Spinal cord (tissue), 10 donors: ENCODE results near the gene NBDY. TPM values are rescaled to one million over a fixed set of nuclear protein-coding genes. Genes with fewer than 3 reads are reported as not detected.
"Not testable (repeated sequence)": the region's sequence is repeated elsewhere in the genome, so short reads cannot be mapped to it uniquely, and the experiment has no call there.

Source experiments
- DNase-seq, 6 donors: peaks; one replicate each; pipeline versions ENCODE4 v3.0.0 to v3.0.0-alpha.2; 2013 to 2015; ENCODE audit warnings: low spot score in 6 of 6, low read depth in 4 of 6
- H3K27ac ChIP-seq: one replicate; pipeline ENCODE4 v1.5.1; 2013; ENCODE audit warnings: low read depth, low read length, control low read depth
- H3K27me3 ChIP-seq: one replicate; pipeline ENCODE4 v1.6.1; 2013; ENCODE audit warnings: low read length; ENCODE audit not compliant: control insufficient read depth, insufficient read depth
- H3K36me3 ChIP-seq: one replicate; pipeline ENCODE4 v1.6.1; 2013; ENCODE audit warnings: low read length; ENCODE audit not compliant: control insufficient read depth, insufficient read depth
- H3K4me1 ChIP-seq: one replicate; pipeline ENCODE4 v1.6.1; 2013; ENCODE audit warnings: low read length; ENCODE audit not compliant: control insufficient read depth, insufficient read depth
- H3K4me3 ChIP-seq: one replicate; pipeline ENCODE4 v1.5.1; 2013; ENCODE audit warnings: low read depth, low read length, control low read depth
- H3K9me3 ChIP-seq: one replicate; pipeline ENCODE4 v1.6.1; 2013; ENCODE audit warnings: low read length; ENCODE audit not compliant: control insufficient read depth, insufficient read depth
- WGBS: methylation state at CpG from one replicate; pipeline ENCODE4 v1.1.5; 2013; ENCODE audit warnings: missing lambda C conversion rate; ENCODE audit not compliant: insufficient coverage; 5-methylcytosine and 5-hydroxymethylcytosine counted together
- polyA plus RNA-seq, 2 donors: library from polyadenylated mRNA; unstranded; fragments of 120-200 nt; gene quantifications; one replicate each; pipeline ENCODE4 v1.2.1, GENCODE V29; 2013; ENCODE audit not compliant: insufficient read length in 2 of 2
- total RNA-seq, 2 donors: library from RNA; depleted of rRNA in 1 of 2; stranded (reverse); fragments of 120-200 nt in 1 of 2; fragments of >200 nt in 1 of 2; gene quantifications; one replicate each; pipeline versions ENCODE4 v1.2.3 to v1.2.4, GENCODE V29; 2013 to 2014
- donor health status: healthy.

NBDY gene
- total and polyA plus RNA-seq, 4 donors = 13.2 to 109 (median 62.1) TPM

DNA sequence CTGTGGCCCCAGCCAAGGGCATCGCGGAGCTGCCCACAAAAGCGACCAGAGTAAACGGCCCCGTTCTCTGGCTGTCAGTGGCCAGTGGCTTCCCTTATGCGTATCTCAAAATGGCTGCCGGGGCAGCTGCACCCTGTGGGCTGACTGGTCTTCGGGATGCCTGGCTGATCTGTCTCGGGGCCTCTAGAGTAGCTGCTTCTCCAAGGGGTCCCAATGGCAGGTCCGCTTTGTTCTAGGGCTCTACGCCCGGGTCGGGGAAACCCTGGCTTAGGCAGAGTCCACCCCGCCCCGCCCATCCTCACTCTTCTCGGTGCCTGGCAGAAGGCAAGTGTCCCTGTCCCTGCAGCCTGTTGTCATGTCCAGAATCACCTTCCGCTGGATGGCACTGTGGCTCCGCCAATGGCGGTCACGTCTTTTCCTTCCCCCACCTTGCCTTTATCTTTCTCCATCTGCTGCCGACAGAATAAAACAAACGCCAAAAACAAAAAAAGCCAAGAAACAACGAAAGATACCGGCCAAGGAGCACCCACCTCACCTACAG lies 39.1 kb downstream of the NBDY start:
- Histone ChIP-seq H3K4me1 (peaks cover 34% of the 10 kb centered on the region), H3K36me3 (peaks cover 11% of the 10 kb centered on the region)
- H3K27me3 ChIP-seq, DNase-seq, H3K9me3 ChIP-seq, H3K27ac ChIP-seq, H3K4me3 ChIP-seq: not testable (repeated sequence)
- no CpG with 5 or more reads among the region's 24 CpGs for WGBS

DNA sequence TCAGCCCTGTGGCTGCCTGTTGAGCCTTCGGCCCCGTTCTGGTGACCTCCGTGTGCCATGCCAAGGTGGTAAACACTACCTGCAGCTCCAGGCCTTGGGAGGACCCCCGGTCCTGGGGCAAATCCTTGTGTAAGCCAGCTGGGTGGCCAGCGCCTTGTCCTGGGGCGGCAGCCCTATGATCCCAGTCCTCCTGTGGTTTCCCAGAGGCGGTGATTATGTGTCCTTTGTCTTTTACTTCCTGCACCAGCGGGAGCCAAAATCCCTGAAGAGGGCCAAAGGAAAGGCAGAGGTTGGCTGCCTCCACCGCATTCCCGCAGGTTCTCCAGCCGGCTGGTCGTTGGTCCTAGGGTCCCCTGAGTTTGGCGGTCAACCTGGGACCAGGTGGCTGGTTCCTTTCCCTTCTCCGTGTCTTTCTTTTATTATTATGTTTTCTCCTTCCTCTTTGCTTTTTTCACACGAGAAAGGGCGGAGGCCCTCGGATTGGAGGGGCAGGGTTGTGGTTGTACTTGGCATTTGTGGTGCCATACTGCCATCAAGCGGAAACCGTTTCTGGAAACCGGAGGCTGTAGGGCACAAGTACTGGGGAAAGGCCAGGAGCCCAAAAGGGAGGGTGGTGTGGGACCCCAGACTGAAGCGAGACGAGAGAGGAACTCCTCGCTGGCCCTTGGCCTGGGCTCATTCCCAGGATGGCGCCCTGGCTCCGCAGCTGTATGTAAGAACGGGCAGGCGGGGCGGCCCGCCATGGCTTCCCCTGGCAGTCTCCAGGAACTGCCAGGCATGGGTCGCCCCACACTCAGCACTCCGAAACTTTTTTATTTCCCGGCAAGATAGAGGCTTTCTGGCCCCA lies 43.9 kb downstream of the NBDY start:
- WGBS = no CpG with 5 or more reads among the region's 32 CpGs
- not testable (repeated sequence) for DNase-seq

DNA sequence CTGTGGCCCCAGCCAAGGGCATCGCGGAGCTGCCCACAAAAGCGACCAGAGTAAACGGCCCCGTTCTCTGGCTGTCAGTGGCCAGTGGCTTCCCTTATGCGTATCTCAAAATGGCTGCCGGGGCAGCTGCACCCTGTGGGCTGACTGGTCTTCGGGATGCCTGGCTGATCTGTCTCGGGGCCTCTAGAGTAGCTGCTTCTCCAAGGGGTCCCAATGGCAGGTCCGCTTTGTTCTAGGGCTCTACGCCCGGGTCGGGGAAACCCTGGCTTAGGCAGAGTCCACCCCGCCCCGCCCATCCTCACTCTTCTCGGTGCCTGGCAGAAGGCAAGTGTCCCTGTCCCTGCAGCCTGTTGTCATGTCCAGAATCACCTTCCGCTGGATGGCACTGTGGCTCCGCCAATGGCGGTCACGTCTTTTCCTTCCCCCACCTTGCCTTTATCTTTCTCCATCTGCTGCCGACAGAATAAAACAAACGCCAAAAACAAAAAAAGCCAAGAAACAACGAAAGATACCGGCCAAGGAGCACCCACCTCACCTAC lies 44.5 kb downstream of the NBDY start:
- not testable (repeated sequence) for H3K27me3 ChIP-seq, H3K27ac ChIP-seq, H3K9me3 ChIP-seq, DNase-seq, H3K36me3 ChIP-seq, H3K4me3 ChIP-seq, H3K4me1 ChIP-seq
- no CpG with 5 or more reads among the region's 24 CpGs for WGBS

More for the DNA sequence above, 43.9 kb downstream of the NBDY start:
- H3K36me3 ChIP-seq, H3K27me3 ChIP-seq, H3K27ac ChIP-seq, H3K4me3 ChIP-seq, H3K9me3 ChIP-seq, H3K4me1 ChIP-seq: not testable (repeated sequence)

DNA sequence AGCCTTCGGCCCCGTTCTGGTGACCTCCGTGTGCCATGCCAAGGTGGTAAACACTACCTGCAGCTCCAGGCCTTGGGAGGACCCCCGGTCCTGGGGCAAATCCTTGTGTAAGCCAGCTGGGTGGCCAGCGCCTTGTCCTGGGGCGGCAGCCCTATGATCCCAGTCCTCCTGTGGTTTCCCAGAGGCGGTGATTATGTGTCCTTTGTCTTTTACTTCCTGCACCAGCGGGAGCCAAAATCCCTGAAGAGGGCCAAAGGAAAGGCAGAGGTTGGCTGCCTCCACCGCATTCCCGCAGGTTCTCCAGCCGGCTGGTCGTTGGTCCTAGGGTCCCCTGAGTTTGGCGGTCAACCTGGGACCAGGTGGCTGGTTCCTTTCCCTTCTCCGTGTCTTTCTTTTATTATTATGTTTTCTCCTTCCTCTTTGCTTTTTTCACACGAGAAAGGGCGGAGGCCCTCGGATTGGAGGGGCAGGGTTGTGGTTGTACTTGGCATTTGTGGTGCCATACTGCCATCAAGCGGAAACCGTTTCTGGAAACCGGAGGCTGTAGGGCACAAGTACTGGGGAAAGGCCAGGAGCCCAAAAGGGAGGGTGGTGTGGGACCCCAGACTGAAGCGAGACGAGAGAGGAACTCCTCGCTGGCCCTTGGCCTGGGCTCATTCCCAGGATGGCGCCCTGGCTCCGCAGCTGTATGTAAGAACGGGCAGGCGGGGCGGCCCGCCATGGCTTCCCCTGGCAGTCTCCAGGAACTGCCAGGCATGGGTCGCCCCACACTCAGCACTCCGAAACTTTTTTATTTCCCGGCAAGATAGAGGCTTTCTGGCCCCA lies 49.3 kb downstream of the NBDY start:
- H3K27ac ChIP-seq, H3K36me3 ChIP-seq, DNase-seq, H3K4me3 ChIP-seq, H3K27me3 ChIP-seq, H3K4me1 ChIP-seq, H3K9me3 ChIP-seq: not testable (repeated sequence)
- no CpG with 5 or more reads among the region's 32 CpGs for WGBS

DNA sequence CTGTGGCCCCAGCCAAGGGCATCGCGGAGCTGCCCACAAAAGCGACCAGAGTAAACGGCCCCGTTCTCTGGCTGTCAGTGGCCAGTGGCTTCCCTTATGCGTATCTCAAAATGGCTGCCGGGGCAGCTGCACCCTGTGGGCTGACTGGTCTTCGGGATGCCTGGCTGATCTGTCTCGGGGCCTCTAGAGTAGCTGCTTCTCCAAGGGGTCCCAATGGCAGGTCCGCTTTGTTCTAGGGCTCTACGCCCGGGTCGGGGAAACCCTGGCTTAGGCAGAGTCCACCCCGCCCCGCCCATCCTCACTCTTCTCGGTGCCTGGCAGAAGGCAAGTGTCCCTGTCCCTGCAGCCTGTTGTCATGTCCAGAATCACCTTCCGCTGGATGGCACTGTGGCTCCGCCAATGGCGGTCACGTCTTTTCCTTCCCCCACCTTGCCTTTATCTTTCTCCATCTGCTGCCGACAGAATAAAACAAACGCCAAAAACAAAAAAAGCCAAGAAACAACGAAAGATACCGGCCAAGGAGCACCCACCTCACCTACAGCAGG lies 50.0 kb downstream of the NBDY start:
- not testable (repeated sequence) for H3K36me3 ChIP-seq, H3K27me3 ChIP-seq, H3K4me1 ChIP-seq, H3K4me3 ChIP-seq, DNase-seq, H3K27ac ChIP-seq, H3K9me3 ChIP-seq
- no CpG with 5 or more reads among the region's 24 CpGs for WGBS

DNA sequence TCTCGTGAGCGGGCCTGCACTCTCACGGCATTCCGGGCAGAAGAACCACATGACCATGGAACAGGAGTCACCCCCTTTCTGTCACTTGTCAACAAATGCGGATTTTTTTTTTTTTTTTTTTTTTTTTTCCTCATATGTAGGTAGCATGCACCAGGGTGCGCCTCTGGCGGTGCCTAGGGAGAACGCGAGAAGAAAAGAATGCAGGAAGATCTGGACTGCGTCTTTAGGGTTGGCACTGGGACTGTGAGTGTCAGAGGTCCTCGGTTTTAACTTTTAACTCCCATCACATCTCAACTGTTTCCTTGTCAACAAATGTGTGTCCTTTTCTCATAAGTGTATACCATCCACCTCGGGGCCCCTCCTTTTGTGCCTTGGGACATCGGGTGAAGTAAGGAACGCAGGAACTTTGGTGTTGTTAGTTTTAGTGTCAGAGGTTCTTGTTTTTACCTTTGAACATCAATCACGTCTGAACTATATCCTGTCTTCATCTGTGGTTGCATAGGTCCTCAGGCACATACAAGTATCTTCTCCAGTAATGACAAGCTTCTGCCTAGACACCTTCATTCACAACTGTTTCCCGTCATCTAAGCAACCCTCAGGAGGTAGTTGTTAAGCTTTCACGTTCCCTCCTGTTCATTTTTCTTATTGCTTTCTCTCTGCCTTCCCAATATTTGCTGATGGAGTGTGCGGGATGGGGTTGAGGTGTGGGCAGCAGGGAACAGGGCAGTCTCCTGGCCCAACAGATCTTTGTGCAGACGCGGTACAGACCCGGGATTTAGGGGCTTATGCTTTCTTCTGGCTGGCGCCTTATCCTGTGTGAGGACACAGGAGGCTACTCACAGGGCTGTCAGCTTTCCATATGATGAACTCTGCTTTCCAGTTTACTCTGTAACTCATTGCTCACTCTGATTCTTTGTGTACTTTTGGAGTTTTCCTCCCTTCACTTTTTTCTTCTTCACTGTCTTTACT lies 51.9 kb downstream of the NBDY start:
- H3K4me1 ChIP-seq = peaks cover 11% of the 10 kb centered on the region
- not testable (repeated sequence) for H3K4me3 ChIP-seq, H3K36me3 ChIP-seq, H3K27ac ChIP-seq, H3K9me3 ChIP-seq, DNase-seq, H3K27me3 ChIP-seq
- 90% methylated on average over 5 of the region's 22 CpGs for WGBS

DNA sequence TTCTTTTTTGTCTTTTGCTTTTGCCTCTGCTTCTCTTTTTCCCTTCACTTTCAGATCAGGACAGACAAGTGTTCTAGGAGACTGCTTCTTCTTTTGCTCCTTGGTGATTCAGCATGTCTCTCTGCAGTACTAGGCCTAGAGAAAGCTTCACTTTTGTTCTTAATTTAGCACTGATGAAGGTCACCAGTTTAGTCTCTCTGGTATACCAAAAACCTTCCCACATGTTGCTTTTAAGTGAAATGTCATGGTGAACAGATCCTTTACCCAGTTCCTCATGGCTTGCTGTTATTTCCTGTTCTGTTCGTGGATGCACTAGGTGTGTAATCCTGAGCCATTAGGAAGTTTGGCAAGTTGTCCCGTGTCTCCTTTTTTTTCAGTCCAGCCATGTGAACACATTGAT lies 53.3 kb downstream of the NBDY start:
- H3K4me3 ChIP-seq = no peak overlapping the region
- H3K27ac ChIP-seq = no peak overlapping the region
- H3K4me1 ChIP-seq = peaks cover 11% of the 10 kb centered on the region
- DNase-seq = no peak
- H3K9me3 ChIP-seq = no peaks in the 10 kb centered on the region
- WGBS = 77% methylated on average over 2 of the region's 2 CpGs
- no peaks in the 10 kb centered on the region for H3K27me3 ChIP-seq
- H3K36me3 ChIP-seq = peaks cover 8% of the 10 kb centered on the region

DNA sequence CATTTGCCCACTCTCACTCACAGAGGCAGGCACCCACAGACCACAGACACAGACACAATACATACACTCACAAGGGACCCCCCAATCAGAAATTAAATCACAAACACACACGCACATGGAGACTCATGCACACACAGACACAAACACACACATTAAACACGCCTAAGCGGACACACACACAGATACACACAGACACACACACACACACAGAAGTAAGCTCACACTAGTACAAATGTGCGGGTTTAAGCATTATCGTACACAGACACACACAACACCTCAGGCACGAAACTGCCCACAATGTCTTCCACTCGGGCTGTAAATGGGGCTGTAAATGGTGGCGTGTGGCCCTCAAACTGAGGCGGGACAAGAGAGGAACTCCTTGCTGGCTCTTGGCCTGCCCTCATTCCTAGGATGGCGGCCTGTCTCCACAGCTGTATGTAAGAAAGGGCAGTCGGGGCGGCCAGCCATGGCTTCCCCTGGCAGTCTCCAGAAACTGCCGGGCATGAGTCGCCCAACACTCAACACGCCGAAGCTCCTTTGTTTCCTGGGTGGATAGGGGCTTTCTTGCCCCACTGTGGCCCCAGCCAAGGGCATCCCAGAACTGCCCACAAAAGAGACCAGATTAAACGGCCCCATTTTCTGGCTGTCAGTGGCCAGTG lies 53.9 kb downstream of the NBDY start:
- no peaks in the 10 kb centered on the region for H3K27me3 ChIP-seq
- H3K4me1 ChIP-seq = peaks cover 15% of the 10 kb centered on the region
- DNase-seq = no peak
- no peak overlapping the region for H3K4me3 ChIP-seq
- 62% methylated on average over 14 of the region's 17 CpGs for WGBS
- H3K9me3 ChIP-seq = no peaks in the 10 kb centered on the region
- peak overlapping the region; percentile 17 for H3K27ac ChIP-seq
- peaks cover 8% of the 10 kb centered on the region for H3K36me3 ChIP-seq
